Colonic mucosa (tissue), 4 donors: ENCODE results near the gene NEK10. TPM values are rescaled to one million over a fixed set of nuclear protein-coding genes. Genes with fewer than 3 reads are reported as not detected.
A peak's percentile ranks its signal among the peaks of the same experiment; 100 is the strongest.

ENCODE experiments used
- DNase-seq: peaks from one replicate; pipeline ENCODE4 v3.0.0-alpha.2; 2020
- H3K27ac ChIP-seq: fragments of 200-600 bp; one replicate; pipeline ENCODE4 v1.8.0; 2021
- H3K27me3 ChIP-seq: fragments of 200-600 bp; one replicate; pipeline ENCODE4 v1.8.0; 2021
- H3K36me3 ChIP-seq: fragments of 200-600 bp; one replicate; pipeline ENCODE4 v1.8.0; 2021
- H3K4me1 ChIP-seq: fragments of 200-600 bp; one replicate; pipeline ENCODE4 v1.8.0; 2021; ENCODE audit warnings: mild to moderate bottlenecking
- H3K4me3 ChIP-seq: fragments of 200-600 bp; one replicate; pipeline ENCODE4 v1.8.0; 2021
- H3K9ac ChIP-seq, 2 donors: one replicate each; pipeline ENCODE4 v1.7.0; 2013; ENCODE audit warnings: control low read depth in 2 of 2, low read depth in 2 of 2, low read length in 2 of 2
- H3K9me3 ChIP-seq: fragments of 200-600 bp; one replicate; pipeline ENCODE4 v1.8.0; 2021
- intact Hi-C: fragments of 100-400 bp; cut with DNase I; formaldehyde crosslinking; loops from one replicate; pipeline ENCODE4 v1.14.1; 2022
- total RNA-seq, 2 donors: library from RNA; stranded (reverse); fragmentation: NEBNext Ultra II Directional in 1 of 2; extraction: Animal tissue kit (Norgen Biotek cat#: 25700) in 1 of 2; gene quantifications; one replicate each; pipeline ENCODE4 v1.2.1, GENCODE V29; 2021
- TF ChIP-seq, protein P1 (sequence below): fragments of 200-600 bp; IDR thresholded peaks from one replicate; pipeline ENCODE4 v1.8.0; 2022; ENCODE audit warnings: antibody characterized with exemption, mild to moderate bottlenecking
- donor health status: healthy.
- donor health status: DM: no; HTN: no; CAD: no.
- donor health status: DM: no; HTN: no; CAD: no.

Gene NEK10
- total RNA-seq, 2 donors from 2014 or later = 0.67 to 0.88 TPM

DNA sequence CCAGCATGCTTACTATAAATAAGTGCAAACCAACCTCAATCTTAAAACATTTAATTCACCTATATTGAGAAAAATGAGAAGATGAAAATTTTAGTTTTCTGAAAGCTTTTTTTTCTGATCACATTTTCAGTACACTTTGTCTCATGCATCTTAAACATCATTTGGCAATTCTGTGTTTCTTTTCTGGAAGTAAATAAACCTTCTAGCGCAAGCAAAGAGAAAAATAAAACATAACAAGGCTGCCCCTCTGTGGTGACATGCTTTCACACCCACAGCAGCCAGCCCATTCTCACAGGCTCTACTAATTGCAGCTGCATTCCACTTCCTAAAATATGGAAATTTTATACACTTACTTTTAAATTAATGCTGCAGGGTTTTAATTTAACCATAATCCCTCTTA is 90.1 kb downstream of the NEK10 start:
- Histone ChIP-seq H3K4me3 (no peak overlapping the region), H3K36me3 (no peaks in the 10 kb centered on the region), H3K9ac (no peak overlapping the region), H3K9me3 (no peaks in the 10 kb centered on the region), H3K27ac (no peak overlapping the region), H3K4me1 (no peaks in the 10 kb centered on the region), H3K27me3 (no peaks in the 10 kb centered on the region)
- intact Hi-C loops = no loop called here
- TF ChIP-seq, protein P1, sequence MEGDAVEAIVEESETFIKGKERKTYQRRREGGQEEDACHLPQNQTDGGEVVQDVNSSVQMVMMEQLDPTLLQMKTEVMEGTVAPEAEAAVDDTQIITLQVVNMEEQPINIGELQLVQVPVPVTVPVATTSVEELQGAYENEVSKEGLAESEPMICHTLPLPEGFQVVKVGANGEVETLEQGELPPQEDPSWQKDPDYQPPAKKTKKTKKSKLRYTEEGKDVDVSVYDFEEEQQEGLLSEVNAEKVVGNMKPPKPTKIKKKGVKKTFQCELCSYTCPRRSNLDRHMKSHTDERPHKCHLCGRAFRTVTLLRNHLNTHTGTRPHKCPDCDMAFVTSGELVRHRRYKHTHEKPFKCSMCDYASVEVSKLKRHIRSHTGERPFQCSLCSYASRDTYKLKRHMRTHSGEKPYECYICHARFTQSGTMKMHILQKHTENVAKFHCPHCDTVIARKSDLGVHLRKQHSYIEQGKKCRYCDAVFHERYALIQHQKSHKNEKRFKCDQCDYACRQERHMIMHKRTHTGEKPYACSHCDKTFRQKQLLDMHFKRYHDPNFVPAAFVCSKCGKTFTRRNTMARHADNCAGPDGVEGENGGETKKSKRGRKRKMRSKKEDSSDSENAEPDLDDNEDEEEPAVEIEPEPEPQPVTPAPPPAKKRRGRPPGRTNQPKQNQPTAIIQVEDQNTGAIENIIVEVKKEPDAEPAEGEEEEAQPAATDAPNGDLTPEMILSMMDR = peak; percentile 27
- peak; percentile 31 for DNase-seq

DNA sequence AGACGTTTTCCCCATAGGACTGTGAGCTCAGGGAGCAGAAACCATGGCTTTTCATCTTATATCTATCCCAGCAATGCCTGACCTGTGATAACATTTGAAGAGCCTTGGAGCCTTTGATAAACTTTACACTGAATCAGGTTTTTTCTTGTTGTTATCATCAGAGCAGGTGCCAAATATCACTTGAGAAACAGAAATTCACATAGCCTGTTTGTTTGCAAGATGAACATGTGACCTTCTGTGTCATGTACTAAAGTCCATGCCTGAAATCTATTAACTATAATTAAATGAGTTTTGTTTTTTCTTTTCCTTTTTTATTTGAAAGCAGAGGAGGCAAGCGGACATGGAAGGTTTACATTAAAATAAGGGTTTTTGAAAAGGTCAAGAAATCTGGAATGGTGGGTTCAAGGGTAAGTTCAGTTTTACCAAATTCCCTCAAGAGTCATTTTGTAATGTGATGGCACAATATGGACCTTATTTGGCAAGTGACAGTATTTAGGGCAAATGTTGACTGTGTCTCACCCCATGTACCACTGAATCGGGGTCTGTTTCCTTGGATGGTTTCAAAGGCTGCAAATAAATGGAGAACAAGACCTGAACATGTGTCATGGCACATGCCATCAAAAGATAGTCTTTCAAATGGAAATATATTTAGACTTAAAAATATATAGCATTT is 90.7 kb downstream of the NEK10 start:
- DNase-seq = no peak
- Histone ChIP-seq H3K36me3 (no peaks in the 10 kb centered on the region), H3K27ac (no peak overlapping the region), H3K4me1 (no peaks in the 10 kb centered on the region), H3K4me3 (no peak overlapping the region), H3K9me3 (no peaks in the 10 kb centered on the region), H3K27me3 (no peaks in the 10 kb centered on the region), H3K9ac (no peak overlapping the region)
- TF ChIP-seq, protein P1 = no peak
- intact Hi-C loops = no loop called here

DNA sequence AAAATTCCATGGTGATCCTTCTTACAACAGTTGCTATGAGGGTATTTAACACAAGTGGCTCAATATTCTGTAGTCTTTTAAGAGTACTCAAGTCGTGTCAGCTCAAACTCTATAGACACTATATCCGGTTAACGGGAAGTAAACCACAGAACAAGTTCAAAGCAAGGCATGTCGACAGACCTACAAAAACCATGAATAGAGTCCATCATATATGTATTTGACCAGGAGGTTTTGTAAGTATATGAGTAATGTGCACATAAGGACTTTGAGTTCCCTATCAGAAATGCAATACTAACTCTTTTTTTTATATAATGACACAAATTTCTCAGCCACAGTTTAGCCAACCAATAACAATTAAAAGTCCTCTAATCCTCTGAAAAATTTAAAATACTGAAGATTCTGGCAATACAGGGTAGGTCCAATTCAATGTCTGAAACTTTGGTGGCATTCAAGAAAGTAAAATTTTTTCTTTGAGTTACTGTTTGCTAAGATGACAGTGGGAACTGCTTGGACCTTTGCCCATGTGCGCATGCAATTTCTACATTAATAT is 93.7 kb downstream of the NEK10 start:
- Histone ChIP-seq H3K27ac (no peak overlapping the region), H3K4me3 (no peak overlapping the region), H3K4me1 (no peaks in the 10 kb centered on the region), H3K36me3 (no peaks in the 10 kb centered on the region), H3K27me3 (no peaks in the 10 kb centered on the region), H3K9ac (no peak overlapping the region), H3K9me3 (no peaks in the 10 kb centered on the region)
- no peak for DNase-seq
- TF ChIP-seq, protein P1 = no peak
- intact Hi-C loops = no loop called here

DNA sequence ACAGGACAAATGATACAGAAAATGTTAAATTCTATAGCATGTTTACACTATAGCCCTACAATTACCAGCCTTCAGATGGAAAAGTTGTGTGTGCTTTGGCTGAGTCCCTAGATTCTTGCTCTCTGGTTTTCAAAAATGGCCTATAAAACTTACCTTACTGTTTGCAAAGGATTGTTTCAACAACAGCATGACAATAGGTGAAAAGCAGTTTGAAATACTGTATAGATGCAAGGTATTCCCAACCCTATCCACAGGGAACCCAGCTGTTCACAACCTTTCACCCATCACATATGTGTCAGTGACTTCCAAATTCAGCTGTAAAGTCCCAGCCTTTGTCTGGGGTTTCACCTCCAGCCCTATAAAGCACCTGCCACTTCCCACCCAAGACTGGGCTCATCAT is 97.3 kb downstream of the NEK10 start:
- no peaks in the 10 kb centered on the region for H3K9me3 ChIP-seq
- no peaks in the 10 kb centered on the region for H3K4me1 ChIP-seq
- no peak overlapping the region for H3K4me3 ChIP-seq
- H3K27me3 ChIP-seq = no peaks in the 10 kb centered on the region
- H3K36me3 ChIP-seq = no peaks in the 10 kb centered on the region
- H3K9ac ChIP-seq = no peak overlapping the region
- no peak overlapping the region for H3K27ac ChIP-seq
- TF ChIP-seq, protein P1 = no peak
- DNase-seq = no peak
- intact Hi-C loops = no loop called here

DNA sequence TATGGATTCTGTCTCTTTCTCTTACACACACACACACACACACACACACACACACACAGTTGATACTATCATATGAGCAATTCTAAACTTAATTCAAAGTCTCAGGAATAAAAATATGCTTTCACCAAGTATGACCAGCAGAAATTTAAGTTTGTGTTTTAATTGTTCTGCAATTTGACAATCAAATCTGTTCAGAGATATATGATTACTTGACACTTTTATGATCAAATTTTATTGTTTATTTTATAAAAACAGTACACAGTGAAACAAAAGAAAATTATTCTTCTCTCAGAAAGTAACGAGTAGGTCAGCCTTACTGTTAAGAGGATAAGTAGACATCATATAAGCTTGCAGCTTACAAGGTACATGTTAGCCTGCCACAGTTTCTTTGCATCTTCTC is 114.3 kb downstream of the NEK10 start:
- TF ChIP-seq, protein P1 = no peak
- Histone ChIP-seq H3K27ac (no peak overlapping the region), H3K4me3 (no peak overlapping the region), H3K36me3 (no peaks in the 10 kb centered on the region), H3K9ac (no peak overlapping the region), H3K27me3 (no peaks in the 10 kb centered on the region), H3K4me1 (no peaks in the 10 kb centered on the region), H3K9me3 (no peaks in the 10 kb centered on the region)
- intact Hi-C loops = loop anchor here (2.0 kb wide), 1 partner anchor 120 kb away; no protein-coding TSS in a partner anchor
- no peak for DNase-seq
